ENCODE results near the gene CAMKK2. TPM values are rescaled to one million over a fixed set of nuclear protein-coding genes. Genes with fewer than 3 reads are reported as not detected.
A peak's percentile ranks its signal among the peaks of the same experiment; 100 is the strongest.

The CAMKK2 gene
- total RNA-seq, 1 donor = 14.7 TPM

DNA sequence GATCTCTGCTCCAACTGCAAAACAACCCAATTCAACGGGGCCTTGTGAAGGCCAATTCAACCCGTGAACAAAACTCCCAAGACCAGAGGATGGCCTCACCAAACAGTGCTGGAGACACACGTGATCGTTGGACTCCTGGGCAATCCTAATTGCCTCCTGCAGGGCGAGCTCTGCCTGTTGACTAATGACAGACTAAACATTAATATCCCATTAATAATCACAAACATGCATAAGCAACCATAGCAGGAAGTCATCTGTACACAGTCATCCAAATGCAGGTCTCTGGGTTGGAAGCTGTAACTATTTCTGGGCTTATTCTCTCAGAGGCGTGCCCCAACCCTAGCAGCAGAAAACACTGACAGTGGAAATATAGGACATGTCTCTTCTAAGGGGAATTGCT, 34.7 kb upstream of the CAMKK2 start:
- TF ChIP-seq, protein P1, sequence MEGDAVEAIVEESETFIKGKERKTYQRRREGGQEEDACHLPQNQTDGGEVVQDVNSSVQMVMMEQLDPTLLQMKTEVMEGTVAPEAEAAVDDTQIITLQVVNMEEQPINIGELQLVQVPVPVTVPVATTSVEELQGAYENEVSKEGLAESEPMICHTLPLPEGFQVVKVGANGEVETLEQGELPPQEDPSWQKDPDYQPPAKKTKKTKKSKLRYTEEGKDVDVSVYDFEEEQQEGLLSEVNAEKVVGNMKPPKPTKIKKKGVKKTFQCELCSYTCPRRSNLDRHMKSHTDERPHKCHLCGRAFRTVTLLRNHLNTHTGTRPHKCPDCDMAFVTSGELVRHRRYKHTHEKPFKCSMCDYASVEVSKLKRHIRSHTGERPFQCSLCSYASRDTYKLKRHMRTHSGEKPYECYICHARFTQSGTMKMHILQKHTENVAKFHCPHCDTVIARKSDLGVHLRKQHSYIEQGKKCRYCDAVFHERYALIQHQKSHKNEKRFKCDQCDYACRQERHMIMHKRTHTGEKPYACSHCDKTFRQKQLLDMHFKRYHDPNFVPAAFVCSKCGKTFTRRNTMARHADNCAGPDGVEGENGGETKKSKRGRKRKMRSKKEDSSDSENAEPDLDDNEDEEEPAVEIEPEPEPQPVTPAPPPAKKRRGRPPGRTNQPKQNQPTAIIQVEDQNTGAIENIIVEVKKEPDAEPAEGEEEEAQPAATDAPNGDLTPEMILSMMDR (IDR thresholded peaks at IDR 0.05; ENCODE audit: insufficient read depth, low read depth, low read length) = no peak
- H3K4me3 ChIP-seq (ENCODE audit: low read depth, low read length) = no peak overlapping the region
- no peak for DNase-seq (ENCODE audit: low read depth)

DNA sequence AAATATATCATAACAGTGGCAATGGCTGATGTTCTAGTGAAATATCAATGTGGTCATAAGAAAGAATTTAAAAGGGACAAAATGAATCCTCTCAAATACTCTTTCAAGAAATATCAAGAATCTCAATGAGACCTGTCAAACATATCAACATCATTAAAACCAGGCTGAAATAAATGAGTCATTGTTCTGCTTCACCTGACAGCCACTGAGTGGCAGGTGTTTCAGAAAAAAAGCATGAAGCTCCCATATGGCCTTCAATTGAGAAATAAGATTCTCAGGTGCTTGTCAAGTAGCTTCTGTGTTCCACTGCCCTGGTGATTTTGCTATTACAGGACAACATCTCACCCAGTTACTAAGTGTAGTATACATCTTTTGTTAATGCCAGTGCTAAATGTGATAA, 34.2 kb upstream of the CAMKK2 start:
- no peak for DNase-seq (ENCODE audit: low read depth)
- TF ChIP-seq, protein P1 (IDR thresholded peaks at IDR 0.05; ENCODE audit: insufficient read depth, low read depth, low read length) = no peak
- H3K4me3 ChIP-seq (ENCODE audit: low read depth, low read length) = no peak overlapping the region

DNA sequence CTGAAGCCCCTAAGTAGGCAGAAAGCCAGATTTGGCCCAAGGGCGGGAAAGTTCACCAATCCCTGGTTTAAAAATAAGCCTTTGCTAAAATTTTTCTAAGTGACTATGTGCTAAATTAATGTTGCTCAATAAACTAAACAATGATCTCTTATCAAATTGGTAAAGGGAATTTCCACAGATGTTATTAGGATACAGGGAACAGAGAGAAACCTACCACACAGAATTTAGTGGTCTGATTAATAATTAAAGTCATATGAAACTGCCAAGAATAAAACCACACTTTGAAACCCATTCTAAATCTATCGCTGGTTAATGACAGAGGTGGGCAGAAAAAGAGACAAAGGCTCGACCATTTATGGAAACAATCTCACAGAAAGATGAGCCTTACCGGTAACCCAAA, 33.7 kb upstream of the CAMKK2 start:
- H3K4me3 ChIP-seq (ENCODE audit: low read depth, low read length) = no peak overlapping the region
- no peak for DNase-seq (ENCODE audit: low read depth)
- TF ChIP-seq, protein P1 (IDR thresholded peaks at IDR 0.05; ENCODE audit: insufficient read depth, low read depth, low read length) = no peak

DNA sequence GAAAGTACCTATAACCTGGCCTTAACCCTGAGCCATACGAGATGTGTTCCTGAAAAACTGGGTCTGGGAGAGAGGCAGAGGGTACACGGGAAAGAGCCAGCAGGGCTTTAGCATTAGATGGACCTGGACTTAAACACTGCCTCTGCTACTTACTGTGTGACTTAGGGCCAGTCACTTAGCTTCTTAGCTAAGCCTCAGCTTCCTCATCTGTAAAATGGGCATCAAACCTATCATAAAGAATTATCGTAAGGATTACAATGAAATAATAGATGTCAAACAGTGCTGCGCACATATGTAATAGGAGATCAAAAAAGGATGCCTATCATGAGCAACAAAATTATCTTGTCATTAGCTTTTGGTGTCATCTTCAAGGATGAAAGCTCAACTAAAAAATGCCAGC, 32.1 kb upstream of the CAMKK2 start:
- no peak for DNase-seq (ENCODE audit: low read depth)
- TF ChIP-seq, protein P1 (IDR thresholded peaks at IDR 0.05; ENCODE audit: insufficient read depth, low read depth, low read length) = no peak
- no peak overlapping the region for H3K4me3 ChIP-seq (ENCODE audit: low read depth, low read length)

DNA sequence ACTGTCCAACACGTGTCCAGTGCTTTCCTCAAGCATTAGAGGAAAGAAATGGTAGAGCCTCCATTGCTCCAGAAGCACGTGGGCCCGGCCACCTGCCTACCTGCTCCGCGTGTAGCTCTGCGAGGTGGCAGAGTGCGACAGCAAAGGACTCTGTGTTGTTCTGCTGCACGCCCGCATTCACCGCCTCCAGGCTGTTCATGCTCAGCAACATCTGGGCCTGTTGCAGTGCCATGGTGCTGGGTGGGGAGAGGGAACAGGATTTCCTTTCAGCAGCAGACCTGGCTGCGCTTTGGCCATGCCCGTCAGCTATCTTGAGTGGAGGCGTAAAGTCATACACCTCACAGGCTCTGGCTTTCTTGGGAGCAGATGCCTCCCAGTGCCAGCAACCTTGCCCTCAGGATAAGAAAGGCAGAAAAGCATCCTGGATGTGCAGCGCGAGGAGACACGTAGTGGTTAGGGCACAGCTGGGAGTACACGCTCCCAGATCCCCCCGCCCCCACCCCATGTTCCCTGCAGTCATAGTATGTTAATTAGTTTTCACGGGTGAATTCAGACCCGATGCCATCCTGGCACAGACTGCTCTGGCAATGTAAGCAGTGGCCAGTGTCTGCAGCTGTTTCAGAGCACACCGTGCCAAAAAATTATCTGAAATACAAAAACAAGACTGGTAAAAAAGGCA, 30.6 kb upstream of the CAMKK2 start:
- DNase-seq (ENCODE audit: low read depth) = no peak
- TF ChIP-seq, protein P1 (IDR thresholded peaks at IDR 0.05; ENCODE audit: insufficient read depth, low read depth, low read length) = no peak
- no peak overlapping the region for H3K4me3 ChIP-seq (ENCODE audit: low read depth, low read length)

DNA sequence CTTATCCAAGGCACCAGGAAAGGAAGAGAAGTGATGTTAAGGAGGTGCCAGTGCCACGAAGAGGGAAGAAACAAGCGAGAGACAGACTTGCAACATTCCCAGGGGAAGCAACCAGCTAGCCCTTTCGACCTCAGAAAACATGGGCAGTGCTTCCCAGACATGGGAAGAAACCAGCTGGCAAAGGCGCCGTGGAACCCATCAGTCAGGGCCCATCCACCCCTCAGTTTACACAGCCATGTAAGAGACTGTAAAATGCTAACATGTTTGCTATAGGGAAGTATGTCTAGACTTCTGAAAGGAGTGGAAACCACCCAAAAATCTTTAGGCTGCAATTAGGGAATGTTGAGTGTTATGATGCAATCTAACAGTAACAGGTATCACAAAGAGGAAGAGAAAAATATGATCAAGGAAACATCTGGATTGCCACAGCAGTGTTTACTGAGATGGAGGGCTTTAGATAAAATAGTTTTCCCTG, 29.4 kb upstream of the CAMKK2 start:
- TF ChIP-seq, protein P1 (IDR thresholded peaks at IDR 0.05; ENCODE audit: insufficient read depth, low read depth, low read length) = no peak
- no peak overlapping the region for H3K4me3 ChIP-seq (ENCODE audit: low read depth, low read length)
- DNase-seq (ENCODE audit: low read depth) = peak; percentile 77

DNA sequence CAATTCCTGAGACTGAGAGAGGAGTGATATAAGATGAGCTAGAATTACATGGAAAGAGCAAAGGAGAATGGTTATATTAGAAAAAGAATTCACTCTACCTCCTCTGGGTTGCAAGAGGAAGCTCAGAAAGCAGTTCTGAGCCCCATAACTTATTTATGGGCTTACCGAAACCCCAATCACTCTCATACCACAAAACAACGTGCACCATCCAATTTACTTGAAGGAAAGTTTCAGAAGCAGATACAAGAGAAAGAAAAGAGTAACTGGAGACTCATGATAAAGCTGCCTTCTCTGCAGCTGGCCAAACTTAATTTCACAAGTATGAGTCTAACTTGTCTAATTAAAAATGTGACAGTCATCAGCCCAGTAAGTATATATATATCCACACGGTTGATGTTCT, 27.4 kb upstream of the CAMKK2 start:
- DNase-seq (ENCODE audit: low read depth) = no peak
- H3K4me3 ChIP-seq (ENCODE audit: low read depth, low read length) = no peak overlapping the region
- TF ChIP-seq, protein P1 (IDR thresholded peaks at IDR 0.05; ENCODE audit: insufficient read depth, low read depth, low read length) = no peak

Measured in fibroblast of villous mesenchyme (primary cell).